GM18499 (cell line): ENCODE measurements around the gene NT5DC2.

Source experiments
- ATAC-seq: cut with Tn5 transposase; IDR thresholded peaks from one replicate; pipeline ENCODE4 v1.9.1; 2021; ENCODE audit warnings: moderate number of reproducible peaks; ENCODE audit not compliant: insufficient read depth, unreplicated experiment

Gene NT5DC2

GRCh38 chr3:52525680-52526561, 7.7 kb downstream of the NT5DC2 start:
- ATAC-seq: no peak

- ATAC-seq: no peak
Observed at GRCh38 chr3:52524752-52525679, 8.6 kb downstream of the NT5DC2 start.

- no peak for ATAC-seq
Observed at GRCh38 chr3:52524258-52524751, 9.4 kb downstream of the NT5DC2 start.

- no peak for ATAC-seq
Observed at GRCh38 chr3:52523386-52524257, 10.0 kb downstream of the NT5DC2 start.

- ATAC-seq: no peak
Observed at GRCh38 chr3:52522651-52523251, 10.9 kb downstream of the NT5DC2 start.

GRCh38 chr3:52521881-52522650, 11.6 kb downstream of the NT5DC2 start:
- no peak for ATAC-seq

- ATAC-seq: no peak
Observed at GRCh38 chr3:52521488-52521824, 12.2 kb downstream of the NT5DC2 start.

GRCh38 chr3:52520716-52521487, 12.8 kb downstream of the NT5DC2 start:
- ATAC-seq: no peak

- no peak for ATAC-seq
Observed at GRCh38 chr3:52520141-52520667, 13.5 kb downstream of the NT5DC2 start.

DNA sequence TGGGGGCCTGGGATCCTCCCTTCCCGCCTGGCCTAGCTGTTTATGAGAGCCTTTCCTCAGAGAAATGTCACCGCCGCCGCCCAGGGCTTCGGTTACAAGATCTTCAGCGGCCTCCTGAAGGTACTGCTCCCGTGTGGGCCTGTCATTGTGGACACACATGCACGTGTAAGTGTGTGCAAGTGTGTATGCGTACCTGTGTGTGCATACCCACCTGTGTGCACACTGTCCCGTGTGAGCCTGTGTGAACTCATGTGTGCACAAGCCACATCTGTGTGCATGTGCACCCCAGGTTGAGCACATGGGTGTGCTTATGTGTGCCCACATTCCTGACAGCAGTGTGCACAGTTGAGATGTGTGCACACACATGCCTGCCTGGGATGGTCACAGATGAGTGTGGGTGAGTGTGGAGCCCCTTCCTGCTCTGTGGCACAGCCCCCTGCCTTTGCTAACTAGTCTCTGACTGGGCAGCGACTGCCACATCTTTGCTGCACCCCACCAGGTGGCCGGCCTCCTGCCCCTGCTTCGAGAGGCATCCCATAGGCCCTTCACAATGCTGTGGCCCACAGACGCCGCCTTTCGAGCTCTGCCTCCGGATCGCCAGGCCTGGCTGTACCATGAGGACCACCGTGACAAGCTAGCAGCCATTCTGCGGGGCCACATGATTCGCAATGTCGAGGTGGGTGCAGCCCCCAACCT, 14.1 kb downstream of the NT5DC2 start:
- no peak for ATAC-seq

GRCh38 chr3:52518723-52519444, 14.8 kb downstream of the NT5DC2 start:
- ATAC-seq: no peak

- ATAC-seq: no peak
Observed at GRCh38 chr3:52517796-52518722, 15.6 kb downstream of the NT5DC2 start.

GRCh38 chr3:52516509-52517195, 17.0 kb downstream of the NT5DC2 start:
- no peak for ATAC-seq

- no peak for ATAC-seq
Observed at GRCh38 chr3:52515192-52515591, 18.5 kb downstream of the NT5DC2 start.

GRCh38 chr3:52514576-52514975, 19.1 kb downstream of the NT5DC2 start:
- ATAC-seq: no peak
